Lung microvascular endothelial cell (primary cell): ENCODE data around the gene CTSH. TPM values are rescaled to one million over a fixed set of nuclear protein-coding genes. Genes with fewer than 3 reads are reported as not detected.
A peak's percentile ranks its signal among the peaks of the same experiment; 100 is the strongest.

ENCODE experiments used
- DNase-seq, 2 donors: peaks; one replicate each; pipeline versions ENCODE4 v3.0.0 to v3.0.0-alpha.2; 2010; ENCODE audit warnings: low read depth in 2 of 2
- total RNA-seq: library from RNA; depleted of rRNA; stranded (reverse); fragments of >200 nt; gene quantifications from 2 replicates; pipeline ENCODE4 v1.2.1, GENCODE V29; 2014

Gene CTSH, protein sequence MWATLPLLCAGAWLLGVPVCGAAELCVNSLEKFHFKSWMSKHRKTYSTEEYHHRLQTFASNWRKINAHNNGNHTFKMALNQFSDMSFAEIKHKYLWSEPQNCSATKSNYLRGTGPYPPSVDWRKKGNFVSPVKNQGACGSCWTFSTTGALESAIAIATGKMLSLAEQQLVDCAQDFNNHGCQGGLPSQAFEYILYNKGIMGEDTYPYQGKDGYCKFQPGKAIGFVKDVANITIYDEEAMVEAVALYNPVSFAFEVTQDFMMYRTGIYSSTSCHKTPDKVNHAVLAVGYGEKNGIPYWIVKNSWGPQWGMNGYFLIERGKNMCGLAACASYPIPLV
- 33.3 and 55.6 TPM in 2 replicates for total RNA-seq

- DNase-seq = peak; percentile 41 to 75
Observed at GRCh38 chr15:78944669-78945407, at the start of gene CTSH. TSS of gene CTSH (minus strand) at chr15:78945046. CDS start at chr15:78944981, 65 bp downstream.

DNA sequence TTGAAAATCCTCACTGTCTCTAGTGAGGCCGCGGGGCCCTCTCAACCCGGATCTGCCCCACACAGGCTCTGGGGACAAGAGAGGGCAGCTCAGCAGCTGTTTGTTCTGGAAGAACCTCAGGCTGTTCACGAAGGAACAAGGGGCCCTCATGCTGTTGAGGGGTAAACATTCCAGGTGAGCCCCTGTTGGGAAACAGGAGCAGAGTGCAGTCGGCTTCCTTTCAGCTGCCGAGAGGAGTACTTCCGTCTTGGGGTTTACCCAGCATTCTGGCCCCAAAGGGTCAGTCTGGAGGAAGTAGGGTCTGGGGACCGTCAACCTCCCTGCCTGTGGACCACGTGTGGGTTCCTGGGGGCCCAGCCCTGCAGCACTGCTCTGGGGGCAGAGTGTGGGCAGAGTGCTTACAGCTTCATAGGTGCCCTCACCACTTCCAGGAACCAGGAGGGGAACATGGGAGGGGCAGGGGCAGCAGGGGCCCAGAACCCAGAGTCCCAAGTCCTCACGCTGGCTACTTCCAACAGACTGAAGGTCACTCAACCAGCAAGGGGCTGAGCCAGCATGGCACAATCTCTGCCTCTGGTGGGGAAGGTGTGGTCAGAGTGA lies 49.2 kb upstream of the CTSH start:
- DNase-seq = no peak

DNA sequence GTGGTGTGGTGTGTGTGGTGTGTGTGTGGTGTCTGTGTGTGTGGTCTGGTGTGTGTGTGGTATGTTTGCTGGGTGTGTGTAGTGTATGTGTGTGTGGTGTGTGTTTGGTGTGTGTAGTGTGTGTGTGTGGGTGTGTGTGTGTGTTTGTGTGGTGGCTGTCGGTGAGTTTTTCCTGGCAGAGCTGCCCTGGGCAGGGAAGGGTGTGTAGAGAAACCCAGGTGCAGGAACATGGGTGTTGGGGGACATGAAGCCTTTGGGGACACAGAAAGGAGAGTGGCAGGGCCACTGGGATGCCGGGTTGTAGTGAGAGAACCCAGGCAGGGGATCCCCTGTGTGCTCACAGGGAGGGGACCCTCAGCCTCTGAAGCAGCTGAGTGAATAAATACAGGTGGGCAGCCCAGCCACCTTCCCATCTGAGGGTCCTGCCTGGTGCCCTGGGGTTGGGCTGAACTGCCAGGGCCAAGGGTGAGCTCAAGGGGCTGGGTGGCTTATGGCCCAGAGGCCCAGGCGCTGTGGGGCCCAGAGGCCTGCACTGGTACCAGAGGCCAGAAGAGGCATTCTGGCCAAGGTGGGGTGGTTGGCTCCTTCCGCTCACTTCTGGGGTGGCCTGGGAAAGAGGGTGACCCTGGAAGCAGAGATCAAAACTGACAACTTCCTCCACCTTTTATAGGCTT lies 48.5 kb upstream of the CTSH start:
- DNase-seq = no peak

- peak; percentile 62 to 89 for DNase-seq
Observed at GRCh38 chr15:78992416-78993256, 47.8 kb upstream of the CTSH start.

DNA sequence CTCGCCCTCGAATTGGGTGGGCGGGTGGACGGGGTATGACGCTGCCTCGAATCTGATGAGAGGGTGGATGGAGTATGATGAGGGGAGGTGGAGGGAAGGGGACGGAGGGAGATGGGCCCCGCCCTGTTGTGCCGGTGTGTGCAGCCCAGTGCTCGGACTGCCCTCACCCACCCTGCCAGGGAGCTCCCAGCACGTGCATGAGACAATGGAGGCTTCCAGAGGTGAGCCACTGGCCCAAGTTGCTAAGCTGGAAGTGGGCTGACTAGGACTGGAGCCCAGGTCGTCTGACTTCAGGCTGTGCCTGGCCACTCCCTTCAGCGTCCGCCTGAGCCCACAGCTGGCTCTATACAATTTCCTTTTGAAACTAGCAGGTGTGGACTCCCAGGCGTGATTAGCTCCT lies 47.0 kb upstream of the CTSH start:
- no peak for DNase-seq

- peak in 1 of 2 donors; percentile 21 for DNase-seq
Observed at GRCh38 chr15:78991476-78991875, 46.6 kb upstream of the CTSH start.

DNA sequence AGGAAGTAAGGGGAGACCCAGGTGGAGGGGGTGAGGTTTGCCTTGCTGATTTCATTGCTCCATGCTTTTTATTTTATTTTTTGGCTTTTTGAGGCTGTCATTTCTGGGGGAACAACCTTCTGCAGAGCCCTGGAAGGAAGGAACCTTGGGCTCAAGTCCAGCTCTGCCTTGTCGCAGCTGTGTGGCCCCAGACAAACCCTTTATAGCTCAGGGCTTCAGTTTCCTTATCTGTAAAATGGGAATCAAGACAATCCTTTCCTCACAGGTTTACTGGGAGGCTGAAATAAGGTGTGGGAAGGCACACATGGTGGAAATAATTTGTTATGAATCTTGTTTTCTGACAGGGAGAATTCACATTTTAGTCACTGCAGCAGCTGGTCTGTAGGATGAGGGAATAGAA lies 45.4 kb upstream of the CTSH start:
- no peak for DNase-seq

GRCh38 chr15:78989701-78990240 lies 44.9 kb upstream of the CTSH start:
- no peak for DNase-seq

DNA sequence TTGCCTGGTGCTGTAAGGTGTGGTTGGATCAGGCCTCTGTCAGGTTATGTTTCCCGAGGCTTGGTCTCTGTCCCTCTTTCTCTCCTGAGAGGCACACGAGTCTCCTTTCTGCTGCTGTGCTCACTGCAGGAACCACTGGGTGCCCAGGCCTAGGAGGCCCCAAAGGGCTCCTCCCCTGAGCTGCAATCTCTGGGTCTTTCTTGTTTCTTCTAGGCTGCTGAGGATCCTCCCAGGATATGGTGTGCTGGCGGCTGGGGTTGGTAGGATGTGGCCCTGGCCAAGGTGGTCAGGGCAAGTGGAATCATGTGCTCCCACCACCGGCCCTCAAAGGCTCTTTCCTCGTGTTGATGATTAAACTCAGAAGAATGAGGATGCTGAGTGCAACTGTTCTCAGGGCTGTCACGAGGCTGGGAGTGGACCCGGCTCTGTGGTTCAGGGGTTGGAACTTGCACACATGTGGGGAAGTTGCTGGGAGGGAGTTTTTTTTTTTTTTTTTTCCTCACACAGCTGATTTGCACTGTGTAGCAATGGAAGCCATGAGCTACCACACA lies 43.6 kb upstream of the CTSH start:
- DNase-seq = peak; percentile 81 to 98

GRCh38 chr15:78987556-78988360 lies 42.9 kb upstream of the CTSH start:
- peak; percentile 33 to 58 for DNase-seq

- DNase-seq = no peak
Observed at GRCh38 chr15:78985859-78986475, 41.1 kb upstream of the CTSH start.

DNA sequence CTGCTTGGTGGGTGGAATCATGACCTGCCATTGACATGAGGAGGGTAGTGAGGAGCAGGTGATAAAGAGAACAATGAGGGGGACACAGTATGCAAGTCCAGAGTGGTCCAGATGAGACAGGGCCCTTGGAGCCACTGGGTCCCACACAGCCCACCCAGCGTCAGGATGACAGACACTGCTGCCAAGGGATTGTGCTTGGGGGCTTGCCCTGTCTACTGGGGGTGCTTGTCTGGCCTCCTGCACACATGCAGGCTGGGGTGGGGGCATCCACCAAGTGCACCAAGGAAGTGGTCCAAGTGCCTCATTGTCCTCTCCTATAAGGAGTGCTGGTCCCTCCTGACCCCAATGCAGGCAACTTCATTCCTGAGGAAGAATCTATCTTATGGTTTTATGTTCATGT lies 39.2 kb upstream of the CTSH start:
- DNase-seq = no peak

- no peak for DNase-seq
Observed at GRCh38 chr15:78983146-78983918, 38.5 kb upstream of the CTSH start.

- no peak for DNase-seq
Observed at GRCh38 chr15:78982736-78983135, 37.9 kb upstream of the CTSH start.

DNA sequence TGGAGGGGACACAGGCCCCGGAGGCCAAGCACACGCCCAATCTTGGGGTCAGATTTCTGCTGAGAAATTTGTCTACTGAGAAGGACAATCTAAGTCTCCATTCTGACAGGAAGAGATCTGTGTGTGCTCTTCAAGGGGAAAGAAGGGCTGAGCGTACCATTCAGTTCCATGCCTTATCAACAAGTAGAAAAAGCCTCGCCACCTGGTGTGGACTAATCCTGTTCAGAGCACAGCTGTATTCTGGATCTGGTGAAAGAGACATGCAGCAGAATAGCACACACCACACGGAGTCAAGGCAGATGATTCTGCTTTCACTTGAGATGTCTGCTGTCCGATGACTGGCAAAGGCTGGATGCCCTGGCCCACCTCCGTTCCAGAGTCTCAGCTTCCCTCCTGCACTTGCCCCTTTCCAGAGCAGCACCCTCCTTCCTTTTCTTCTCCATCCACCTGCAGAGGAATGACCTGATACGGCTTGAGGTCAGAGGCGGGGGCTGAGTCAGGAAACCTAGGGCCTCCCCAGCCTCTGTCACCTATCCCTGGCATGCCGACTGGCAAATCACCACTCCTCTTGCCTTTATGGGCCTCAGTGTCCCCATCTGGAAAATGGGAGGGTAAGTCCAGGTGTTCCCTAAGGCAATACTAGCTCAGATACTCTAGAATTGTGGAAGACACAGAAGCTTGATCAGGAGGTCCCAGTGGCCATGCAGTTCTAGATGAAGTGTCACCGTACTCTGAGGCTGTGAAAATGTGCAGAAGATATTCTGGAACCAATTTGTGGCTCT lies 36.9 kb upstream of the CTSH start:
- no peak for DNase-seq

DNA sequence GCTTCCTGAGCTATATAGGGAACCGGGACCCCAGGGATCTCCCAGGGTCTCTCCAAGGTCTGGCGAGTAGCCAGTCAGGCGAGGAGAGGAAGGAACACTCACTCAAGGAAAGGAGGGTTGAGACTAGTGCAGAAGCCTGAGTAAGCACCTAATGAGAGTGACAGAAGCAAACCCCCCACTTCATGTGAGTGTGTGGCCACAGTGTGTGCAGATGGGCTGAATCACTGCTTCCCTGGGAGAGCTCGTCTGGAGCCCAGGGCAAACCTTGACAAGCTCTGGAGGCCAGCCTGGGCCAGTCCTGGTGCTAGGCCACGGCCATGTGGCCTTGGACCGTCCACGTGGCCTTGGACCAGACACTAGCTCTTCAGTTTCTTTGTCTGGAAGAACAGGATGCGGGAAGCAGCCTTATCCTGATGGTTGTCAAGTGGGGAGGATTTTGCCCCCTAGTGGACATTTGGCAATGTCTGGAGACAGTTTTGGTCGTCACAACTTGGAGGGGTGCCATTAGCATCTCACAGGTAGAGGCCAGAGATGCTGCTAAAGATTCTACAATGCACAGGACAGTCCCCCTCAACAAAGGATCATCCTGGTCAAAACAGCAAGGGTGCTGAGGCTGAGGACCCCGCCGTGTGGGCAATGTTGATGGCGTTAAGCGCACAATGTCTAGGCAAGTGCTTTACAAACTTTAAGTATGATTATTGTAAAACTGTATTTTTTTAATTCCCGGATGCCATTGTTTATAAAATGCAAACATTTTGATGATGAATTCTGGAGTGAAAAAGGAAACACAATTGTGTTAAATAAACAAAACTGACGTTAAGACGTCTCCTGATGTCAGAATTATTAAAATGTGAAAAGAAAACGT lies 34.8 kb upstream of the CTSH start:
- DNase-seq = peak; percentile 77 to 81
